ENCODE data around the gene NXPE3. TPM values are rescaled to one million over a fixed set of nuclear protein-coding genes. Genes with fewer than 3 reads are reported as not detected.

Gene NXPE3
- total and polyA plus RNA-seq, 10 of the 15 experiments (the other 5 are each of a cell fraction or from before 2014, with no cell fraction given) = 2.0 to 8.7 (median 5.2) TPM

GRCh38 chr3:101861789-101862415 lies 82.9 kb downstream of the NXPE3 start (continued):
- TF ChIP-seq CEBPZ (IDR thresholded peaks at IDR 0.05; ENCODE audit: low read depth, low read length) = no peak
- no peak for TF ChIP-seq PAX5 (IDR thresholded peaks at IDR 0.05; ENCODE audit: borderline replicate concordance, low read depth, low read length)
- no peak for TF ChIP-seq USF1 (IDR thresholded peaks at IDR 0.05; ENCODE audit: borderline replicate concordance, extremely low read length, insufficient read depth, low read depth, low read length)
- TF ChIP-seq NFXL1 (IDR thresholded peaks at IDR 0.05; ENCODE audit: borderline replicate concordance) = no peak
- TF ChIP-seq SPI1 (IDR thresholded peaks at IDR 0.05; ENCODE audit: borderline replicate concordance, insufficient read depth, low read depth, low read length) = no peak
- no peak for TF ChIP-seq SUPT20H (IDR thresholded peaks at IDR 0.05; ENCODE audit: borderline replicate concordance, control insufficient read depth, low read depth, low read length)
- TF ChIP-seq FOXK2 (IDR thresholded peaks at IDR 0.05) = no peak
- TF ChIP-seq ELK1 (IDR thresholded peaks at IDR 0.05; ENCODE audit: low read depth, low read length) = no peak
- 0 out of 2 replicates have a peak, but pooled peaks have one; percentile 22 for TF ChIP-seq CBFB (IDR thresholded peaks at IDR 0.05; ENCODE audit: low read depth)
